H9 (cell line): ENCODE measurements around the gene ARHGEF17. TPM values are rescaled to one million over a fixed set of nuclear protein-coding genes. Genes with fewer than 3 reads are reported as not detected.

Experiments
- DNase-seq: peaks from one replicate; pipeline ENCODE4 v3.0.0-alpha.2; 2017
- H2AFZ ChIP-seq: one replicate; pipeline ENCODE4 v1.6.1; 2013; ENCODE audit warnings: mild to moderate bottlenecking, low read length, control low read depth, moderate library complexity
- H2AK5ac ChIP-seq: 2 replicates; pipeline ENCODE4 v1.6.1; 2013; ENCODE audit warnings: low read length, control low read depth, mixed read lengths; ENCODE audit not compliant: insufficient read length
- H2BK120ac ChIP-seq: one replicate; pipeline ENCODE4 v1.6.1; 2013; ENCODE audit warnings: low read depth, mild to moderate bottlenecking, low read length, control low read depth, inconsistent platforms; ENCODE audit not compliant: poor library complexity, severe bottlenecking
- H2BK12ac ChIP-seq: 2 replicates; pipeline ENCODE4 v1.6.1; 2013; ENCODE audit warnings: low read length, control low read depth, mixed read lengths, low read depth; ENCODE audit not compliant: insufficient read length
- H2BK15ac ChIP-seq: 2 replicates; pipeline ENCODE4 v1.6.1; 2013; ENCODE audit warnings: low read depth, low read length, control low read depth
- H2BK20ac ChIP-seq: one replicate; pipeline ENCODE4 v1.6.1; 2013; ENCODE audit warnings: low read depth, mild to moderate bottlenecking, low read length, control low read depth, inconsistent platforms; ENCODE audit not compliant: poor library complexity, severe bottlenecking
- H2BK5ac ChIP-seq: 2 replicates; pipeline ENCODE4 v1.6.1; 2013; ENCODE audit warnings: low read length, control low read depth, mixed read lengths; ENCODE audit not compliant: insufficient read length
- H3K14ac ChIP-seq: 2 replicates; pipeline ENCODE4 v1.6.1; 2013; ENCODE audit warnings: low read length, control low read depth; ENCODE audit not compliant: insufficient read depth
- H3K18ac ChIP-seq: 2 replicates; pipeline ENCODE4 v1.6.1; 2013; ENCODE audit warnings: low read depth, mild to moderate bottlenecking, mixed read lengths, low read length, control low read depth; ENCODE audit not compliant: insufficient read length
- H3K23ac ChIP-seq: 2 replicates; pipeline ENCODE4 v1.6.1; 2013; ENCODE audit warnings: low read length, control low read depth, mixed read lengths, low read depth; ENCODE audit not compliant: insufficient read length
- H3K23me2 ChIP-seq: 2 replicates; pipeline ENCODE4 v1.6.1; 2013; ENCODE audit warnings: low read depth, mild to moderate bottlenecking, mixed read lengths, low read length, control low read depth; ENCODE audit not compliant: insufficient read length, poor library complexity, severe bottlenecking
- H3K27ac ChIP-seq: 2 replicates; pipeline ENCODE4 v1.5.1; 2013; ENCODE audit warnings: low read length, control low read depth, mixed read lengths, low read depth; ENCODE audit not compliant: insufficient read length
- H3K27me3 ChIP-seq: 2 replicates; pipeline ENCODE4 v1.6.1; 2013; ENCODE audit warnings: low read length, control low read depth, inconsistent platforms; ENCODE audit not compliant: insufficient read depth
- H3K4ac ChIP-seq: 2 replicates; pipeline ENCODE4 v1.6.1; 2013; ENCODE audit warnings: low read depth, mild to moderate bottlenecking, control low read depth, inconsistent platforms, low read length, moderate library complexity
- H3K4me1 ChIP-seq: 2 replicates; pipeline ENCODE4 v1.6.1; 2013; ENCODE audit warnings: low read length, control low read depth, inconsistent platforms; ENCODE audit not compliant: insufficient read depth
- H3K4me2 ChIP-seq: 2 replicates; pipeline ENCODE4 v1.6.1; 2013; ENCODE audit warnings: low read length, control low read depth, mixed read lengths; ENCODE audit not compliant: insufficient read length, insufficient read depth
- H3K56ac ChIP-seq: 2 replicates; pipeline ENCODE4 v1.6.1; 2013; ENCODE audit warnings: low read depth, mild to moderate bottlenecking, mixed read lengths, low read length, control low read depth; ENCODE audit not compliant: insufficient read length
- H3K79me1 ChIP-seq: 2 replicates; pipeline ENCODE4 v1.6.1; 2013; ENCODE audit warnings: low read depth, mild to moderate bottlenecking, moderate library complexity, low read length, control low read depth, inconsistent platforms; ENCODE audit not compliant: insufficient read depth, poor library complexity, severe bottlenecking
- H3K79me2 ChIP-seq: 2 replicates; pipeline ENCODE4 v1.6.1; 2013; ENCODE audit warnings: low read length, control low read depth, inconsistent platforms; ENCODE audit not compliant: insufficient read depth
- H3K9ac ChIP-seq: 2 replicates; pipeline ENCODE4 v1.6.1; 2013; ENCODE audit warnings: low read length, control low read depth, mixed read lengths; ENCODE audit not compliant: insufficient read length; ENCODE audit errors: extremely low read depth
- H3K9me3 ChIP-seq: one replicate; pipeline ENCODE4 v1.6.1; 2013; ENCODE audit warnings: low read depth, low read length, inconsistent platforms; ENCODE audit not compliant: control insufficient read depth
- H3T11ph ChIP-seq: one replicate; pipeline ENCODE4 v1.6.1; 2013; ENCODE audit warnings: mild to moderate bottlenecking, low read length, control low read depth, inconsistent platforms
- H4K20me1 ChIP-seq: one replicate; pipeline ENCODE4 v1.6.1; 2013; ENCODE audit not compliant: control insufficient read depth, insufficient read length, insufficient read depth
- H4K5ac ChIP-seq: 2 replicates; pipeline ENCODE4 v1.6.1; 2013; ENCODE audit warnings: low read depth, mild to moderate bottlenecking, mixed read lengths, low read length, control low read depth; ENCODE audit not compliant: insufficient read length
- H4K8ac ChIP-seq: replicated peaks from 2 replicates; pipeline ENCODE4 v1.6.1; 2013; ENCODE audit warnings: low read length, control low read depth, mixed read lengths, low read depth; ENCODE audit not compliant: insufficient read length
- H4K91ac ChIP-seq: 2 replicates; pipeline ENCODE4 v1.6.1; 2013; ENCODE audit warnings: low read depth, mild to moderate bottlenecking, moderate library complexity, mixed read lengths, low read length, control low read depth; ENCODE audit not compliant: insufficient read length
- H3K27ac Mint-ChIP-seq, 3 experiments: 2 replicates in 2 of 3; 3 replicates in 1 of 3; pipeline ENCODE4 v1.8.0; 2020 to 2021; ENCODE audit warnings: mixed read lengths in 3 of 3, mild to moderate bottlenecking in 1 of 3, moderate library complexity in 1 of 3
- H3K27me3 Mint-ChIP-seq: 2 replicates; pipeline ENCODE4 v1.8.0; 2021; ENCODE audit warnings: low read depth, mild to moderate bottlenecking, moderate library complexity, mixed read lengths
- H3K36me3 Mint-ChIP-seq, 3 experiments: 2 replicates in 2 of 3; 3 replicates in 1 of 3; pipeline ENCODE4 v1.8.0; 2020 to 2021; ENCODE audit warnings: low read depth in 3 of 3, mixed read lengths in 3 of 3; ENCODE audit not compliant: insufficient read depth in 1 of 3
- H3K4me1 Mint-ChIP-seq, 2 experiments: 2 replicates each; pipeline ENCODE4 v1.8.0; 2020; ENCODE audit warnings: mixed read lengths in 2 of 2
- H3K4me3 Mint-ChIP-seq, 2 experiments: 2 replicates in 1 of 2; 3 replicates in 1 of 2; pipeline ENCODE4 v1.8.0; 2020 to 2021; ENCODE audit warnings: mild to moderate bottlenecking in 2 of 2, mixed read lengths in 2 of 2, moderate library complexity in 1 of 2
- H3K9me3 Mint-ChIP-seq, 2 experiments: 2 replicates in 1 of 2; 3 replicates in 1 of 2; pipeline ENCODE4 v1.8.0; 2020; ENCODE audit warnings: mild to moderate bottlenecking in 2 of 2, mixed read lengths in 2 of 2, moderate library complexity in 1 of 2
- WGBS: extraction: QIAGEN DNeasy Blood & Tissue Kit; methylation state at CpG from one replicate; pipeline ENCODE4 v1.1.7; 2013; ENCODE audit warnings: missing lambda C conversion rate, low lambda C conversion rate, mixed read lengths; ENCODE audit not compliant: insufficient read length; ENCODE audit errors: extremely low coverage; 5-methylcytosine and 5-hydroxymethylcytosine counted together
- total RNA-seq: library from RNA; stranded (reverse); gene quantifications from 2 replicates; pipeline ENCODE4 v1.2.1, GENCODE V29; 2021
- TF ChIP-seq, protein P1 (sequence below): fragments of 200-600 bp; sonication (generic); conservative IDR thresholded peaks from 3 replicates; pipeline ENCODE4 v1.8.0; 2021; ENCODE audit warnings: antibody characterized with exemption, mild to moderate bottlenecking

The ARHGEF17 gene
- total RNA-seq, 1 experiment from 2014 or later, result 7.4 TPM

- Histone ChIP-seq H2AFZ (no peak overlapping the region), H3K27ac (no peak overlapping the region), H3K79me1 (no peaks in the 10 kb centered on the region), H2AK5ac (no peak overlapping the region), H4K91ac (no peak overlapping the region), H3K79me2 (no peaks in the 10 kb centered on the region), H3K4ac (no peak overlapping the region), H4K8ac (no peak overlapping the region), H3T11ph (no peak overlapping the region), H3K9ac (no peak overlapping the region), H3K56ac (no peak overlapping the region), H4K20me1 (no peaks in the 10 kb centered on the region), H3K9me3 (no peaks in the 10 kb centered on the region), H3K4me1 (peaks cover 14% of the 10 kb centered on the region; the same call in 1 of the 2 replicates), H3K23me2 (no peaks in the 10 kb centered on the region), H3K27me3 (peaks cover 3% of the 10 kb centered on the region; the same call in 1 of the 2 replicates), H2BK20ac (no peak overlapping the region), H2BK120ac (no peak overlapping the region), H2BK12ac (no peak overlapping the region), H2BK5ac (no peak overlapping the region), H2BK15ac (no peak overlapping the region), H4K5ac (no peak overlapping the region), H3K23ac (no peak overlapping the region), H3K14ac (no peak overlapping the region), H3K4me2 (no peak overlapping the region), H3K18ac (no peak overlapping the region)
- WGBS, result no CpG with 5 or more reads among the region's 10 CpGs
- Mint-ChIP-seq H3K36me3 (peaks cover 0 to 3% (median 0%) of the 10 kb centered on the region in 3 experiments; a peak in 2 of 7 replicates), H3K27ac (no peak overlapping the region; a peak in 1 of 7 replicates), H3K27me3 (peaks cover 56% of the 10 kb centered on the region), H3K4me3 (no peak overlapping the region), H3K9me3 (no peaks in the 10 kb centered on the region), H3K4me1 (peaks cover 53 to 58% of the 10 kb centered on the region in 2 experiments)
- TF ChIP-seq, protein P1, sequence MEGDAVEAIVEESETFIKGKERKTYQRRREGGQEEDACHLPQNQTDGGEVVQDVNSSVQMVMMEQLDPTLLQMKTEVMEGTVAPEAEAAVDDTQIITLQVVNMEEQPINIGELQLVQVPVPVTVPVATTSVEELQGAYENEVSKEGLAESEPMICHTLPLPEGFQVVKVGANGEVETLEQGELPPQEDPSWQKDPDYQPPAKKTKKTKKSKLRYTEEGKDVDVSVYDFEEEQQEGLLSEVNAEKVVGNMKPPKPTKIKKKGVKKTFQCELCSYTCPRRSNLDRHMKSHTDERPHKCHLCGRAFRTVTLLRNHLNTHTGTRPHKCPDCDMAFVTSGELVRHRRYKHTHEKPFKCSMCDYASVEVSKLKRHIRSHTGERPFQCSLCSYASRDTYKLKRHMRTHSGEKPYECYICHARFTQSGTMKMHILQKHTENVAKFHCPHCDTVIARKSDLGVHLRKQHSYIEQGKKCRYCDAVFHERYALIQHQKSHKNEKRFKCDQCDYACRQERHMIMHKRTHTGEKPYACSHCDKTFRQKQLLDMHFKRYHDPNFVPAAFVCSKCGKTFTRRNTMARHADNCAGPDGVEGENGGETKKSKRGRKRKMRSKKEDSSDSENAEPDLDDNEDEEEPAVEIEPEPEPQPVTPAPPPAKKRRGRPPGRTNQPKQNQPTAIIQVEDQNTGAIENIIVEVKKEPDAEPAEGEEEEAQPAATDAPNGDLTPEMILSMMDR, result no peak
- no peak for DNase-seq
These were observed 19.1 kb downstream of the ARHGEF17 start for GRCh38 chr11:73326929-73327811.
